ENCODE measurements around the gene DYNC1H1. TPM values are rescaled to one million over a fixed set of nuclear protein-coding genes. Genes with fewer than 3 reads are reported as not detected.

Gene DYNC1H1
- total RNA-seq, 4 donors from 2014 or later = 608 to 897 (median 728) TPM

DNA sequence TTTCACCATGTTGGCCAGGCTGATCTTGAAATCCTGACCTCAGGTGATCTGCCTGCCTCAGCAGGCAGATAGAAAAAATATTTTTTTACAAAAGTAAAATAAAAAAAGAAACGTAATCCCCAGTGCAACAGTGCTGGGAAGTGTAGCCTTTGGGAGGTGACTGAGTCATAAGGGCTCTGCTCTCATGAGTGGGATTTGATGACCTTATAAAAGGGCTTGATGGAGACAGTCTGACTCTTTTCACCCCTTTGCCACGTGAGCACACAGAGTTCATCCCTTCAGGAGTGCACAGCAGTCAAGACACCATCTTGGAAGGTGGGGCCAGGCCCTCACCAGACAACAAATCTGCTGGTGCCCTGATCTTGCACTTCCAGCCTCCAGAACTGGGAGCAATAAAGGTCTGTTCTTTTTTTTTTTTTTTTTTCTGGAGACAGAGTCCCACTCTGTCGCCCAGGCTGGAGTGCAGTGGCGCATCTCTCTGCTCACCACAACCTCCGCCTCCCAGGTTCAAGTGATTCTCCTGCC is 24.7 kb upstream of the DYNC1H1 start:
- H3K4me3 ChIP-seq = no peak overlapping the region
- 72% methylated on average over 5 of the region's 5 CpGs for WGBS
- H3K27ac ChIP-seq (replicated peaks in 1 of 4) = no peak overlapping the region
- intact Hi-C loops (cut with DNase I) = loop anchor here (10.0 kb wide), 1 partner anchor 175 kb away; the partner anchor contains the start of gene PPP2R5C
- DNase-seq (ENCODE audit: extremely low spot score) = no peak
- H3K4me1 ChIP-seq = no peaks in the 10 kb centered on the region
- peaks cover 0 to 32% (median 0%) of the 10 kb centered on the region in 4 donors for H3K27me3 ChIP-seq
- H3K36me3 ChIP-seq = no peaks in the 10 kb centered on the region
- TF ChIP-seq, protein P1, sequence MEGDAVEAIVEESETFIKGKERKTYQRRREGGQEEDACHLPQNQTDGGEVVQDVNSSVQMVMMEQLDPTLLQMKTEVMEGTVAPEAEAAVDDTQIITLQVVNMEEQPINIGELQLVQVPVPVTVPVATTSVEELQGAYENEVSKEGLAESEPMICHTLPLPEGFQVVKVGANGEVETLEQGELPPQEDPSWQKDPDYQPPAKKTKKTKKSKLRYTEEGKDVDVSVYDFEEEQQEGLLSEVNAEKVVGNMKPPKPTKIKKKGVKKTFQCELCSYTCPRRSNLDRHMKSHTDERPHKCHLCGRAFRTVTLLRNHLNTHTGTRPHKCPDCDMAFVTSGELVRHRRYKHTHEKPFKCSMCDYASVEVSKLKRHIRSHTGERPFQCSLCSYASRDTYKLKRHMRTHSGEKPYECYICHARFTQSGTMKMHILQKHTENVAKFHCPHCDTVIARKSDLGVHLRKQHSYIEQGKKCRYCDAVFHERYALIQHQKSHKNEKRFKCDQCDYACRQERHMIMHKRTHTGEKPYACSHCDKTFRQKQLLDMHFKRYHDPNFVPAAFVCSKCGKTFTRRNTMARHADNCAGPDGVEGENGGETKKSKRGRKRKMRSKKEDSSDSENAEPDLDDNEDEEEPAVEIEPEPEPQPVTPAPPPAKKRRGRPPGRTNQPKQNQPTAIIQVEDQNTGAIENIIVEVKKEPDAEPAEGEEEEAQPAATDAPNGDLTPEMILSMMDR (IDR thresholded peaks at IDR 0.05) = no peak
- TF ChIP-seq POLR2A (IDR thresholded peaks at IDR 0.05; ENCODE audit: low read depth) (no peak), POLR2AphosphoS5 (IDR thresholded peaks at IDR 0.05) (no peak), EP300 (IDR thresholded peaks at IDR 0.05) (no peak)
- H3K9me3 ChIP-seq = no peaks in the 10 kb centered on the region

DNA sequence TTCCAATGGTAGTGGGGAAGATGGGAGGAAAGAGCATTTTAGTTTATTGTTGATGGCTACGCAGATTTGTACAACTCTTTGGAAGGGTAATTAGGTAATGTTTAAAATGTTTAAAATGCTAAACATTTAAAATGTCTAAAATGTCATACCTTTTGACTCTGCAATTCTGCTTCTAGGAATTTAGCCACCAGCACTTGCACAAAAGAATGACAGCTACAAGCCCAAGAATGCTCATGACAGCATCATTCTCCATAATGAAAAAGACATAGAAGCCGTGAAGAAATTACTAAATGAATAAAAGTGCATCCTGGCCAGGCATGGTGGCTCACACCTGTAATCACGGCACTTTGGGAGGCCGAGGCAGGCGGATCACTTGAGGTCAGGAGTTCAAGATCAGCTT is 19.9 kb upstream of the DYNC1H1 start:
- Histone ChIP-seq H3K4me1 (peaks cover 14 to 18% (median 16%) of the 10 kb centered on the region in 4 donors), H3K27ac (replicated peaks in 1 of 4) (no peak overlapping the region), H3K4me3 (no peak overlapping the region), H3K9me3 (no peaks in the 10 kb centered on the region), H3K36me3 (no peaks in the 10 kb centered on the region), H3K27me3 (peaks cover 0 to 33% (median 0%) of the 10 kb centered on the region in 4 donors)
- DNase-seq (ENCODE audit: extremely low spot score) = no peak
- WGBS = 66% methylated on average over 5 of the region's 5 CpGs
- no peak for TF ChIP-seq POLR2AphosphoS5 (IDR thresholded peaks at IDR 0.05)
- TF ChIP-seq POLR2A (IDR thresholded peaks at IDR 0.05; ENCODE audit: low read depth) = no peak
- TF ChIP-seq EP300 (IDR thresholded peaks at IDR 0.05) = no peak
- TF ChIP-seq, protein P1 (IDR thresholded peaks at IDR 0.05) = no peak
- intact Hi-C loops (cut with DNase I) = loop anchor here (10.0 kb wide), 1 partner anchor 180 kb away; the partner anchor contains the start of gene PPP2R5C

DNA sequence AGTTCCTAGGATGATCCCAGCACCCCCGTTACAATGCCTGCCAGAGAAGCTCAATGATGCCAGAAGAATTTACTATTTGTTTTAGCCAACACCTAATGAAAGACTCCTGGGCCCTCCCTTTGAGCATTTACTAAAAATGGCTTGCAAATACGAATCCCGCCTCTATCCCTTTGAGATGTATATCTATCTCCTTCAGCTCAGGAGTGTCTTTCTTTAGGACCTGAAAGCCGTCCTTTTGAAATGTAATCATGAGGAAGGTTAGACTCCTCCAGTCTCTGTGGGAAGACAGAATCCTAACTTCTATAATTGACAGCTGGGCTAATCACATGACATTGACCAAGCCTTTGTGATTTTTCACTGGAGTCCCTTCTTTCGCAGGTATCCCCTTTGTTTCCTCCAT is 19.2 kb upstream of the DYNC1H1 start:
- intact Hi-C loops (cut with DNase I) = loop anchor here (10.0 kb wide), 1 partner anchor 180 kb away; the partner anchor contains the start of gene PPP2R5C
- no peaks in the 10 kb centered on the region for H3K9me3 ChIP-seq
- H3K4me3 ChIP-seq = no peak overlapping the region
- peaks cover 0 to 33% (median 0%) of the 10 kb centered on the region in 4 donors for H3K27me3 ChIP-seq
- peaks cover 17 to 25% (median 23%) of the 10 kb centered on the region in 4 donors for H3K4me1 ChIP-seq
- 11% methylated on average over 5 of the region's 5 CpGs for WGBS
- H3K36me3 ChIP-seq = no peaks in the 10 kb centered on the region
- TF ChIP-seq EP300 (IDR thresholded peaks at IDR 0.05) = no peak
- no peak overlapping the region for H3K27ac ChIP-seq (replicated peaks in 1 of 4)
- DNase-seq (ENCODE audit: extremely low spot score) = no peak

DNA sequence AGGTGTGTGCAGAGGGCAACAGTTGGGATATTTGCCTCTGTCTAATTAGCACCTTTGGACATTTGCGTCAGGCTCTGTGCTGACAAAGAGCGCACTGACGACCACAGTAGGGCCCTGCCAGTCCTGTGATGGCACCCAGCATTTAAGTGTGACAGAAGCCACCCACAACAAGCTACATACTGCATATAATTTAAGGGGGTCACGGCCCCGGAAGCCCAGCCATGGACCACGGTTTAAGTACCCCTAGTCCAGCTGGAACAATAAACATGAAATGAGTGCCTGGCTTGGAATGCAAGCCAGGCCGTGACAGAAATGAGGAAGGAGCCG is 16.8 kb upstream of the DYNC1H1 start:
- peaks cover 0 to 30% (median 0%) of the 10 kb centered on the region in 4 donors for H3K27me3 ChIP-seq
- H3K27ac ChIP-seq (replicated peaks in 1 of 4) = peak overlapping the region; percentile 97 to 99 (median 98)
- intact Hi-C loops (cut with DNase I) = loop anchor here (10.0 kb wide), 1 partner anchor 183 kb away; the partner anchor contains the start of gene PPP2R5C
- H3K36me3 ChIP-seq = no peaks in the 10 kb centered on the region
- TF ChIP-seq POLR2AphosphoS5 (IDR thresholded peaks at IDR 0.05) (no peak), POLR2A (IDR thresholded peaks at IDR 0.05; ENCODE audit: low read depth) (no peak), EP300 (IDR thresholded peaks at IDR 0.05) (no peak)
- no peaks in the 10 kb centered on the region for H3K9me3 ChIP-seq
- H3K4me3 ChIP-seq = peak overlapping the region; percentile 62 to 87 (median 82)
- H3K4me1 ChIP-seq = peaks cover 17 to 28% (median 24%) of the 10 kb centered on the region in 4 donors
- DNase-seq (ENCODE audit: extremely low spot score) = no peak
- 12% methylated on average over 6 of the region's 8 CpGs for WGBS

DNA sequence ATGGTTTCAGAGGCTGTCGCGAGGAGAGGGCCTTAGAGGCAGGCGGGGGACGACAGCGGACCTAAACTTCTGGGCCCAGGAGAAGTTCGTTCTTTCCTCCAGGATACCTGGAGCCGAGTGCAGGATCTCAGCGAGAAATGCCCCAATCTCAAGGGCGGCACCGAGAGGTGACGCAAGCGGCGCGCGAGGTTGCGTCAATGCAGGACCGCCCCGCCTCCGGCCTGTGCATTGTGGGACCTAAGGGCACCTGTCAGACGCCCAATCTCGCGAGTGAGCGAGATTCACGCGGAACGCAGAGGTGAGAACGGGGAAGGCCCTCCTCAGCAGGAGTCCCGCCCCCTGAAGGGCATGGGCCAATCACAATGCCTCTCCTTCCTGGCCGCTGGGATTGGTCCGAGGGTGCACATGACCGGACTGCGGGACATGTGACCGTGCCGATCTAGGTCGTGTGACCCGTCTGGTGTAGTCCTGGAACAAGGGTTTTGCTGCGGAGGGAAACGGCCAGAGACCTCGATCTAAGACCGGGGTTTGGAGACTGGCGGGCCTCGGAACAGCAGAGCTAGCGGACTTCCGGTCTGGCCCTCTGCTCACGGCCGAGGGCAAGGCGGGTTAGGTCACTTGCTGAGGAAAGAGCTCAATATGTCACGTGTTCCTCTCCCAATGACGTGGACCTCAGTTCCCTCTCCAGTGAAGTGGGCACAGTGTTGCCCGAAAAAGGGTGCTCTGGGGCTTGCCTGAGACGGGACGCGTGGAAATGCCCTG is 16.3 kb upstream of the DYNC1H1 start:
- TF ChIP-seq POLR2A (IDR thresholded peaks at IDR 0.05; ENCODE audit: low read depth) = peak; percentile 90
- TF ChIP-seq POLR2AphosphoS5 (IDR thresholded peaks at IDR 0.05) = peak; percentile 99 to 100
- TF ChIP-seq, protein P1 (IDR thresholded peaks at IDR 0.05) = peak in 1 of 3 experiments; percentile 26
- peak; percentile 61 for TF ChIP-seq EP300 (IDR thresholded peaks at IDR 0.05)
- intact Hi-C loops (cut with DNase I) = loop anchor here (10.0 kb wide), 1 partner anchor 183 kb away; the partner anchor contains the start of gene PPP2R5C
- Histone ChIP-seq H3K9me3 (no peaks in the 10 kb centered on the region), H3K27ac (replicated peaks in 1 of 4) (peak overlapping the region; percentile 97 to 99 (median 98)), H3K4me1 (peaks cover 17 to 28% (median 24%) of the 10 kb centered on the region in 4 donors), H3K36me3 (no peaks in the 10 kb centered on the region), H3K27me3 (peaks cover 0 to 25% (median 0%) of the 10 kb centered on the region in 4 donors), H3K4me3 (peak overlapping the region; percentile 62 to 87 (median 82))
- peak; percentile 100 for DNase-seq (ENCODE audit: extremely low spot score)
- WGBS = 0% methylated on average over 28 of the region's 53 CpGs

Measured in esophagus muscularis mucosa (tissue), 4 donors.